Karpas-422 (cell line): ENCODE measurements around the gene DAPK3. TPM values are rescaled to one million over a fixed set of nuclear protein-coding genes. Genes with fewer than 3 reads are reported as not detected.
A peak's percentile ranks its signal among the peaks of the same experiment; 100 is the strongest.
"Not testable (repeated sequence)": the region's sequence is repeated elsewhere in the genome, so short reads cannot be mapped to it uniquely, and the experiment has no call there.

ENCODE experiments used
- DNase-seq: peaks from one replicate; pipeline ENCODE4 v3.0.0-alpha.2; 2015
- H2AFZ ChIP-seq: fragments of 200-600 bp; sonication (generic); 2 replicates; pipeline ENCODE4 v1.6.1; 2014; ENCODE audit warnings: antibody characterized with exemption, low read length, mixed read lengths
- H3K27ac ChIP-seq: fragments of 200-600 bp; sonication (generic); 2 replicates; pipeline ENCODE4 v1.5.1; 2014; ENCODE audit warnings: mild to moderate bottlenecking, low read length, moderate library complexity
- H3K27me3 ChIP-seq: fragments of 200-600 bp; sonication (generic); 2 replicates; pipeline ENCODE4 v1.6.1; 2014; ENCODE audit warnings: low read length, mixed read lengths
- H3K36me3 ChIP-seq: fragments of 200-600 bp; sonication (generic); 2 replicates; pipeline ENCODE4 v1.6.1; 2014; ENCODE audit warnings: low read length, mixed read lengths; ENCODE audit not compliant: insufficient read depth
- H3K4me1 ChIP-seq: fragments of 200-600 bp; sonication (generic); 2 replicates; pipeline ENCODE4 v1.6.1; 2014; ENCODE audit warnings: mild to moderate bottlenecking, low read length, mixed read lengths
- H3K4me2 ChIP-seq: fragments of 200-600 bp; sonication (generic); 2 replicates; pipeline ENCODE4 v1.6.1; 2014; ENCODE audit warnings: low read length, low read depth, mild to moderate bottlenecking; ENCODE audit not compliant: poor library complexity, severe bottlenecking
- H3K4me3 ChIP-seq: fragments of 200-600 bp; sonication (generic); 2 replicates; pipeline ENCODE4 v1.5.1; 2014; ENCODE audit warnings: mild to moderate bottlenecking, antibody characterized with exemption, low read length, mixed read lengths
- H3K79me2 ChIP-seq: fragments of 200-600 bp; sonication (generic); 2 replicates; pipeline ENCODE4 v1.6.1; 2014; ENCODE audit warnings: mild to moderate bottlenecking, low read length, mixed read lengths
- H3K9ac ChIP-seq: fragments of 200-600 bp; sonication (generic); 2 replicates; pipeline ENCODE4 v1.6.0; 2014; ENCODE audit warnings: low read length
- H3K9me2 ChIP-seq: fragments of 200-600 bp; sonication (generic), shearing (Covaris generic); replicated peaks from 2 replicates; pipeline ENCODE4 v1.6.0; 2014; ENCODE audit warnings: mild to moderate bottlenecking, low read length, moderate library complexity; ENCODE audit not compliant: insufficient read depth
- H3K9me3 ChIP-seq: fragments of 300-700, 200-600 bp; sonication (generic); 2 replicates; pipeline ENCODE4 v1.6.1; 2014; ENCODE audit warnings: low read length, mixed read lengths
- H4K20me1 ChIP-seq: fragments of 200-600 bp; sonication (generic); 2 replicates; pipeline ENCODE4 v1.6.1; 2014; ENCODE audit warnings: mild to moderate bottlenecking, antibody characterized with exemption, low read length, low read depth; ENCODE audit not compliant: insufficient read depth
- total RNA-seq: library from RNA; depleted of rRNA; stranded (reverse); fragments of >200 nt; shearing (Covaris generic); gene quantifications from 2 replicates; pipeline ENCODE4 v1.2.3, GENCODE V29; 2014; ENCODE audit warnings: low replicate concordance

DAPK3 gene
- total RNA-seq, 1 experiment from 2014 or later = 17.2 TPM

- no peaks in the 10 kb centered on the region for H3K36me3 ChIP-seq
- DNase-seq = peak; percentile 60
- peaks cover 20% of the 10 kb centered on the region for H3K4me1 ChIP-seq
- no peaks in the 10 kb centered on the region for H3K27me3 ChIP-seq
- H2AFZ ChIP-seq = no peak overlapping the region
- peak overlapping the region; percentile 82 for H3K4me3 ChIP-seq
- H3K4me2 ChIP-seq = peak overlapping the region; percentile 84
- peaks cover 36% of the 10 kb centered on the region for H3K79me2 ChIP-seq
- no peaks in the 10 kb centered on the region for H3K9me3 ChIP-seq
- H3K9ac ChIP-seq = peak overlapping the region; percentile 86
- no peaks in the 10 kb centered on the region for H3K9me2 ChIP-seq
- peaks cover 20% of the 10 kb centered on the region; the same call in 1 of the 2 replicates for H4K20me1 ChIP-seq
- no peak overlapping the region for H3K27ac ChIP-seq
Observed at GRCh38 chr19:4007836-4008539, 37.1 kb upstream of the DAPK3 start.

GRCh38 chr19:4007021-4007835, 36.3 kb upstream of the DAPK3 start, which contains the start of gene PIAS4:
TSS of gene PIAS4 (plus strand) at chr19:4007736. CDS start at chr19:4007761, 25 bp downstream.
- H2AFZ ChIP-seq = peak within 1 kb of the TSS; percentile 95

GRCh38 chr19:4005436-4005835, 34.5 kb upstream of the DAPK3 start:
- H3K9me3 ChIP-seq, H3K9ac ChIP-seq, H3K9me2 ChIP-seq, H3K36me3 ChIP-seq, H3K4me2 ChIP-seq, H2AFZ ChIP-seq, H3K27me3 ChIP-seq, DNase-seq, H3K4me3 ChIP-seq, H3K27ac ChIP-seq: not testable (repeated sequence)
- Histone ChIP-seq H4K20me1 (peaks cover 15% of the 10 kb centered on the region; the same call in 1 of the 2 replicates), H3K79me2 (peaks cover 26% of the 10 kb centered on the region), H3K4me1 (peaks cover 20% of the 10 kb centered on the region)

More at GRCh38 chr19:4007021-4007835, 36.3 kb upstream of the DAPK3 start, which contains the start of gene PIAS4:
- peak; percentile 98 for DNase-seq
- no peaks in the 10 kb centered on the region for H3K27me3 ChIP-seq
- H3K79me2 ChIP-seq = peaks cover 36% of the 10 kb centered on the region
- peak within 1 kb of the TSS; percentile 93 for H3K9ac ChIP-seq
- H3K36me3 ChIP-seq = no peaks in the 10 kb centered on the region
- peak within 1 kb of the TSS; percentile 96 for H3K4me2 ChIP-seq
- H3K4me1 ChIP-seq = peaks cover 20% of the 10 kb centered on the region
- H3K4me3 ChIP-seq = peak within 1 kb of the TSS; percentile 93
- H3K9me3 ChIP-seq = no peaks in the 10 kb centered on the region
- peaks cover 20% of the 10 kb centered on the region; the same call in 1 of the 2 replicates for H4K20me1 ChIP-seq
- H3K27ac ChIP-seq = peak within 1 kb of the TSS; percentile 47; the same call in 1 of the 2 replicates
- no peaks in the 10 kb centered on the region for H3K9me2 ChIP-seq

GRCh38 chr19:4000798-4001197, 29.9 kb upstream of the DAPK3 start:
- not testable (repeated sequence) for H3K4me1 ChIP-seq, H3K9me3 ChIP-seq, H3K36me3 ChIP-seq, H3K9ac ChIP-seq, H4K20me1 ChIP-seq, H3K4me3 ChIP-seq, H3K27me3 ChIP-seq, DNase-seq, H3K9me2 ChIP-seq, H3K79me2 ChIP-seq, H3K4me2 ChIP-seq, H2AFZ ChIP-seq, H3K27ac ChIP-seq

GRCh38 chr19:3998667-3999412, 27.9 kb upstream of the DAPK3 start:
- H3K9me3 ChIP-seq, H3K27me3 ChIP-seq, DNase-seq, H3K9ac ChIP-seq, H3K4me2 ChIP-seq, H3K9me2 ChIP-seq, H3K36me3 ChIP-seq, H4K20me1 ChIP-seq, H3K79me2 ChIP-seq, H3K4me1 ChIP-seq, H2AFZ ChIP-seq, H3K4me3 ChIP-seq, H3K27ac ChIP-seq: not testable (repeated sequence)

GRCh38 chr19:3995607-3996006, 24.7 kb upstream of the DAPK3 start:
- no peaks in the 10 kb centered on the region for H3K79me2 ChIP-seq
- no peak overlapping the region for H3K27ac ChIP-seq
- no peaks in the 10 kb centered on the region for H3K9me2 ChIP-seq
- H4K20me1 ChIP-seq = no peaks in the 10 kb centered on the region
- H3K4me2 ChIP-seq = no peak overlapping the region
- H3K36me3 ChIP-seq = no peaks in the 10 kb centered on the region
- no peaks in the 10 kb centered on the region for H3K27me3 ChIP-seq
- H3K4me1 ChIP-seq = no peaks in the 10 kb centered on the region
- H3K9ac ChIP-seq = no peak overlapping the region
- no peak overlapping the region for H3K4me3 ChIP-seq
- no peak overlapping the region for H2AFZ ChIP-seq
- no peaks in the 10 kb centered on the region for H3K9me3 ChIP-seq
- no peak for DNase-seq

- Histone ChIP-seq H3K9me3 (no peaks in the 10 kb centered on the region), H3K4me3 (no peak overlapping the region), H3K9ac (no peak overlapping the region), H3K79me2 (no peaks in the 10 kb centered on the region), H2AFZ (peak overlapping the region; percentile 88), H3K4me1 (peaks cover 33% of the 10 kb centered on the region), H3K27me3 (no peaks in the 10 kb centered on the region), H3K27ac (no peak overlapping the region), H4K20me1 (no peaks in the 10 kb centered on the region), H3K9me2 (no peaks in the 10 kb centered on the region), H3K36me3 (no peaks in the 10 kb centered on the region), H3K4me2 (no peak overlapping the region)
- peak; percentile 40 for DNase-seq
Observed at GRCh38 chr19:3990815-3991117, 19.9 kb upstream of the DAPK3 start.
